Gastroesophageal sphincter (tissue), 4 donors: Measurements from ENCODE around the gene CTBP1. TPM values are rescaled to one million over a fixed set of nuclear protein-coding genes. Genes with fewer than 3 reads are reported as not detected.

ENCODE experiments used
- ATAC-seq: fragments of 150-250 bp; one replicate; pipeline ENCODE4 v1.9.1; 2016; ENCODE audit warnings: mild to moderate bottlenecking, moderate library complexity
- H3K27ac ChIP-seq, 4 donors: fragments of 200-600 bp; sonication (generic) in 3 of 4; 1 replicate in 3 of 4; 2 replicates in 1 of 4; pipeline ENCODE4 v1.5.1; 2016 to 2019
- H3K27me3 ChIP-seq: fragments of 200-600 bp; sonication (generic); one replicate; pipeline ENCODE4 v1.5.1; 2019
- H3K36me3 ChIP-seq, 2 donors: fragments of 200-600 bp; sonication (generic); one replicate each; pipeline ENCODE4 v1.5.1; 2019; ENCODE audit warnings: control low read depth in 1 of 2
- H3K4me1 ChIP-seq, 3 donors: fragments of 200-600 bp; sonication (generic); 1 replicate in 2 of 3; 2 replicates in 1 of 3; pipeline ENCODE4 v1.5.1; 2016 to 2019; ENCODE audit warnings: control low read depth in 2 of 3
- H3K4me3 ChIP-seq, 2 donors: fragments of 200-600 bp; sonication (generic); one replicate each; pipeline ENCODE4 v1.5.1; 2019; ENCODE audit warnings: mild to moderate bottlenecking in 1 of 2, moderate library complexity in 1 of 2
- H3K9me3 ChIP-seq, 3 donors: fragments of 200-600 bp; sonication (generic); one replicate each; pipeline ENCODE4 v1.5.1; 2017 to 2019; ENCODE audit warnings: control low read depth in 2 of 3
- CTCF ChIP-seq, 4 experiments: fragments of 200-600 bp in 2 of 4; fragments of 450-650 bp in 2 of 4; sonication (generic) in 1 of 4; IDR thresholded peaks; one replicate each; pipeline ENCODE4 v1.5.1; 2017 to 2019; ENCODE audit warnings: antibody characterized with exemption in 4 of 4, mild to moderate bottlenecking in 2 of 4, moderate library complexity in 2 of 4
- EP300 ChIP-seq: sonication (generic); formaldehyde crosslinking; IDR thresholded peaks from one replicate; pipeline ENCODE4 v1.6.1; 2017; ENCODE audit warnings: antibody characterized with exemption, mild to moderate bottlenecking
- POLR2A ChIP-seq, 2 donors: fragments of 450-650 bp; IDR thresholded peaks; one replicate each; pipeline ENCODE4 v1.6.1; 2017; ENCODE audit warnings: antibody characterized with exemption in 2 of 2, mild to moderate bottlenecking in 2 of 2, moderate library complexity in 1 of 2
- POLR2AphosphoS5 ChIP-seq: sonication (generic); formaldehyde crosslinking; IDR thresholded peaks from one replicate; pipeline ENCODE4 v1.6.1; 2017; ENCODE audit warnings: antibody characterized with exemption
- WGBS, 2 donors: methylation state at CpG; one replicate each; pipeline ENCODE4 v1.1.5; 2018; ENCODE audit warnings: low coverage in 1 of 2; 5-methylcytosine and 5-hydroxymethylcytosine counted together
- total RNA-seq, 4 donors: library from RNA; depleted of rRNA; stranded (reverse); fragments of >200 nt; gene quantifications; one replicate each; pipeline ENCODE4 v1.1.0, GENCODE V29; 2016

CTBP1 gene
- total RNA-seq, 4 donors from 2014 or later = 126 to 271 (median 164) TPM

GRCh38 chr4:1164956-1165545 lies 83.9 kb downstream of the CTBP1 start:
- peaks cover 0 to 34% (median 7%) of the 10 kb centered on the region in 3 donors for H3K4me1 ChIP-seq
- no peaks in the 10 kb centered on the region for H3K36me3 ChIP-seq
- no peak for ATAC-seq
- H3K27ac ChIP-seq = no peak overlapping the region
- WGBS, 2 donors = no CpG with 5 or more reads among the region's 13 CpGs
- TF ChIP-seq CTCF (IDR thresholded peaks at IDR 0.05) (no peak), EP300 (no peak), POLR2A (IDR thresholded peaks at IDR 0.05) (no peak), POLR2AphosphoS5 (no peak)
- no peaks in the 10 kb centered on the region for H3K9me3 ChIP-seq
- H3K4me3 ChIP-seq = no peak overlapping the region
- peaks cover 7% of the 10 kb centered on the region for H3K27me3 ChIP-seq

GRCh38 chr4:1164444-1164843 lies 84.5 kb downstream of the CTBP1 start:
- no peak for TF ChIP-seq POLR2A (IDR thresholded peaks at IDR 0.05)
- TF ChIP-seq EP300 = no peak
- no peak for TF ChIP-seq CTCF (IDR thresholded peaks at IDR 0.05)
- no peak for TF ChIP-seq POLR2AphosphoS5
- ATAC-seq = no peak

GRCh38 chr4:1164040-1164439 lies 84.9 kb downstream of the CTBP1 start:
- TF ChIP-seq EP300 (no peak), POLR2A (IDR thresholded peaks at IDR 0.05) (no peak), POLR2AphosphoS5 (no peak), CTCF (IDR thresholded peaks at IDR 0.05) (no peak)
- WGBS, 2 donors = 84 to 100% methylated on average over 1 to 4 of the region's 4 CpGs

More at GRCh38 chr4:1164444-1164843, 84.5 kb downstream of the CTBP1 start:
- Histone ChIP-seq H3K9me3 (no peaks in the 10 kb centered on the region), H3K36me3 (no peaks in the 10 kb centered on the region), H3K4me3 (no peak overlapping the region), H3K27ac (no peak overlapping the region), H3K27me3 (peaks cover 1% of the 10 kb centered on the region), H3K4me1 (peaks cover 0 to 29% (median 7%) of the 10 kb centered on the region in 3 donors)
- 95% methylated on average over 4 of the region's 5 CpGs; no CpG with 5 or more reads in 1 of the 2 donors for WGBS, 2 donors

More at GRCh38 chr4:1164040-1164439, 84.9 kb downstream of the CTBP1 start:
- no peak overlapping the region for H3K27ac ChIP-seq
- ATAC-seq = no peak
- peaks cover 0 to 25% (median 7%) of the 10 kb centered on the region in 3 donors for H3K4me1 ChIP-seq
- no peaks in the 10 kb centered on the region for H3K36me3 ChIP-seq
- no peaks in the 10 kb centered on the region for H3K9me3 ChIP-seq
- H3K27me3 ChIP-seq = no peaks in the 10 kb centered on the region
- H3K4me3 ChIP-seq = no peak overlapping the region

Other genes with a start within 250 kb of the CTBP1 start
- gene FGFRL1, start 237.5 kb downstream of the CTBP1 start, total RNA-seq = 10 to 100 TPM; 21.9 to 36.8 (median 25.4) TPM
- 1 to 10 TPM; 1.5 to 6.9 (median 4.6) TPM for gene RNF212, start 135.6 kb downstream of the CTBP1 start, total RNA-seq
- 10 to 100 TPM; 16.3 to 72.5 (median 55.0) TPM for gene SPON2, start 76.5 kb downstream of the CTBP1 start, total RNA-seq
- 10 to 100 TPM; 47.2 to 62.1 (median 53.9) TPM for gene MAEA, start 40.8 kb upstream of the CTBP1 start, total RNA-seq
- 10 to 100 TPM in 2 of 4 donors, 1 to 10 TPM in 2; 3.1 to 24.1 (median 9.9) TPM for gene UVSSA, start 98.1 kb upstream of the CTBP1 start, total RNA-seq
- gene NKX1-1, start 157.3 kb upstream of the CTBP1 start, total RNA-seq = not detected